Stomach (tissue), 9 donors: ENCODE results near the gene SRL. TPM values are rescaled to one million over a fixed set of nuclear protein-coding genes. Genes with fewer than 3 reads are reported as not detected.

Source experiments
- DNase-seq, 2 donors: peaks; one replicate each; pipeline versions ENCODE4 v3.0.0 to v3.0.0-alpha.2; 2013 to 2019
- H3K27ac ChIP-seq, 5 donors: fragments of 200-600 bp in 4 of 5; sonication (generic) in 4 of 5; one replicate each; pipeline ENCODE4 v1.5.1; 2013 to 2019; ENCODE audit warnings: mild to moderate bottlenecking in 1 of 5, moderate library complexity in 1 of 5
- H3K27me3 ChIP-seq, 3 donors: fragments of 200-600 bp; sonication (generic); one replicate each; pipeline ENCODE4 v1.5.1; 2017 to 2019; ENCODE audit warnings: mixed run types in 1 of 3
- H3K36me3 ChIP-seq, 4 donors: fragments of 200-600 bp; sonication (generic); 1 replicate in 3 of 4; 2 replicates in 1 of 4; pipeline ENCODE4 v1.5.1; 2016 to 2019
- H3K4me1 ChIP-seq, 4 donors: fragments of 200-600 bp; sonication (generic); one replicate each; pipeline ENCODE4 v1.5.1; 2016 to 2019
- H3K4me3 ChIP-seq, 4 donors: fragments of 200-600 bp; sonication (generic) in 3 of 4; one replicate each; pipeline ENCODE4 v1.5.1; 2016 to 2019; ENCODE audit warnings: mild to moderate bottlenecking in 1 of 4
- H3K9me3 ChIP-seq, 4 donors: fragments of 200-600 bp; sonication (generic); one replicate each; pipeline ENCODE4 v1.5.1; 2016 to 2019
- EP300 ChIP-seq: sonication (generic); formaldehyde crosslinking; IDR thresholded peaks from one replicate; pipeline ENCODE4 v1.6.1; 2017; ENCODE audit warnings: antibody characterized with exemption
- POLR2A ChIP-seq, 4 donors: fragments of 450-650 bp; IDR thresholded peaks; one replicate each; pipeline ENCODE4 v1.6.1; 2016; ENCODE audit warnings: antibody characterized with exemption in 4 of 4, control low read depth in 2 of 4, mild to moderate bottlenecking in 1 of 4, moderate library complexity in 1 of 4
- POLR2AphosphoS5 ChIP-seq, 3 donors: sonication (generic); formaldehyde crosslinking; IDR thresholded peaks; one replicate each; pipeline ENCODE4 v1.6.1; 2016; ENCODE audit warnings: antibody characterized with exemption in 3 of 3
- WGBS, 5 donors: extraction: QIAGEN DNeasy Blood & Tissue Kit in 3 of 5; methylation state at CpG; one replicate each; pipeline versions ENCODE4 v1.1.5 to v1.1.7; 2013 to 2018; 5-methylcytosine and 5-hydroxymethylcytosine counted together
- intact Hi-C: fragments of 100-400 bp; cut with DNase I; formaldehyde crosslinking; loops from one replicate; pipeline ENCODE4 v1.15.1; 2023; ENCODE audit warnings: low total_unique reads
- polyA plus RNA-seq, 3 donors: library from polyadenylated mRNA; stranded (reverse); fragments of 200-250 nt; gene quantifications; one replicate each; pipeline ENCODE4 v1.2.3, GENCODE V29; 2013
- total RNA-seq, 5 donors: library from RNA; depleted of rRNA; stranded (reverse); fragments of >200 nt; gene quantifications; one replicate each; pipeline versions ENCODE4 v1.1.0 to v1.2.3, GENCODE V29; 2014 to 2016
- TF ChIP-seq, protein P1 (sequence below), 7 experiments: fragments of 450-650 bp in 4 of 7; fragments of 200-600 bp in 3 of 7; sonication (generic) in 3 of 7; IDR thresholded peaks; one replicate each; pipeline ENCODE4 v1.5.1; 2016 to 2019; ENCODE audit warnings: antibody characterized with exemption in 7 of 7, control low read depth in 2 of 7, mild to moderate bottlenecking in 1 of 7
- donor health status: healthy with polysubstance abuse.
- donor health status: Bipolar disorder and iron deficiency.
- donor health status: healthy.

Gene SRL
- total and polyA plus RNA-seq, 8 donors = 0.31 to 1.5 (median 0.65) TPM; not detected in 4

- intact Hi-C loops = no loop called here
- Histone ChIP-seq H3K27me3 (no peaks in the 10 kb centered on the region), H3K27ac (no peak overlapping the region), H3K4me1 (no peaks in the 10 kb centered on the region), H3K4me3 (no peak overlapping the region), H3K36me3 (no peaks in the 10 kb centered on the region), H3K9me3 (no peaks in the 10 kb centered on the region)
- TF ChIP-seq, protein P1, sequence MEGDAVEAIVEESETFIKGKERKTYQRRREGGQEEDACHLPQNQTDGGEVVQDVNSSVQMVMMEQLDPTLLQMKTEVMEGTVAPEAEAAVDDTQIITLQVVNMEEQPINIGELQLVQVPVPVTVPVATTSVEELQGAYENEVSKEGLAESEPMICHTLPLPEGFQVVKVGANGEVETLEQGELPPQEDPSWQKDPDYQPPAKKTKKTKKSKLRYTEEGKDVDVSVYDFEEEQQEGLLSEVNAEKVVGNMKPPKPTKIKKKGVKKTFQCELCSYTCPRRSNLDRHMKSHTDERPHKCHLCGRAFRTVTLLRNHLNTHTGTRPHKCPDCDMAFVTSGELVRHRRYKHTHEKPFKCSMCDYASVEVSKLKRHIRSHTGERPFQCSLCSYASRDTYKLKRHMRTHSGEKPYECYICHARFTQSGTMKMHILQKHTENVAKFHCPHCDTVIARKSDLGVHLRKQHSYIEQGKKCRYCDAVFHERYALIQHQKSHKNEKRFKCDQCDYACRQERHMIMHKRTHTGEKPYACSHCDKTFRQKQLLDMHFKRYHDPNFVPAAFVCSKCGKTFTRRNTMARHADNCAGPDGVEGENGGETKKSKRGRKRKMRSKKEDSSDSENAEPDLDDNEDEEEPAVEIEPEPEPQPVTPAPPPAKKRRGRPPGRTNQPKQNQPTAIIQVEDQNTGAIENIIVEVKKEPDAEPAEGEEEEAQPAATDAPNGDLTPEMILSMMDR (IDR thresholded peaks at IDR 0.05) = no peak
- no peak for TF ChIP-seq POLR2A (IDR thresholded peaks at IDR 0.05)
- TF ChIP-seq EP300 = no peak
- TF ChIP-seq POLR2AphosphoS5 (IDR thresholded peaks at IDR 0.05) = no peak
- DNase-seq = no peak
- WGBS, 5 donors = 79 to 93% (median 89%) methylated on average over 2 of the region's 2 CpGs
Observed at GRCh38 chr16:4227040-4227332, 14.9 kb downstream of the SRL start.

- no peaks in the 10 kb centered on the region for H3K27me3 ChIP-seq
- no peak overlapping the region for H3K27ac ChIP-seq
- DNase-seq = no peak
- H3K36me3 ChIP-seq = no peaks in the 10 kb centered on the region
- no peaks in the 10 kb centered on the region for H3K4me1 ChIP-seq
- 73 to 84% (median 82%) methylated on average over 5 of the region's 5 CpGs for WGBS, 5 donors
- TF ChIP-seq, protein P1 (IDR thresholded peaks at IDR 0.05) = no peak
- no peak for TF ChIP-seq EP300
- H3K9me3 ChIP-seq = no peaks in the 10 kb centered on the region
- H3K4me3 ChIP-seq = no peak overlapping the region
- intact Hi-C loops = no loop called here
Observed at GRCh38 chr16:4226251-4227039, 15.4 kb downstream of the SRL start.

GRCh38 chr16:4225075-4225474 lies 16.8 kb downstream of the SRL start:
- DNase-seq = no peak
- Histone ChIP-seq H3K4me1 (no peaks in the 10 kb centered on the region), H3K27ac (no peak overlapping the region), H3K9me3 (no peaks in the 10 kb centered on the region), H3K4me3 (no peak overlapping the region), H3K36me3 (no peaks in the 10 kb centered on the region), H3K27me3 (no peaks in the 10 kb centered on the region)
- intact Hi-C loops = no loop called here
- TF ChIP-seq POLR2A (IDR thresholded peaks at IDR 0.05) (no peak), EP300 (no peak), POLR2AphosphoS5 (IDR thresholded peaks at IDR 0.05) (no peak)
- TF ChIP-seq, protein P1 (IDR thresholded peaks at IDR 0.05) = no peak
- WGBS, 5 donors = 86 to 91% (median 88%) methylated on average over 2 of the region's 2 CpGs

- intact Hi-C loops = no loop called here
- Histone ChIP-seq H3K36me3 (no peaks in the 10 kb centered on the region), H3K4me3 (no peak overlapping the region), H3K27ac (no peak overlapping the region), H3K9me3 (no peaks in the 10 kb centered on the region), H3K27me3 (no peaks in the 10 kb centered on the region), H3K4me1 (peaks cover 0 to 16% (median 6%) of the 10 kb centered on the region in 4 donors)
- no peak for TF ChIP-seq POLR2A (IDR thresholded peaks at IDR 0.05)
- peak in 1 of 2 donors; percentile 17 for DNase-seq
- 86 to 89% (median 88%) methylated on average over 5 of the region's 5 CpGs for WGBS, 5 donors
Observed at GRCh38 chr16:4220358-4220757, 21.5 kb downstream of the SRL start.

DNA sequence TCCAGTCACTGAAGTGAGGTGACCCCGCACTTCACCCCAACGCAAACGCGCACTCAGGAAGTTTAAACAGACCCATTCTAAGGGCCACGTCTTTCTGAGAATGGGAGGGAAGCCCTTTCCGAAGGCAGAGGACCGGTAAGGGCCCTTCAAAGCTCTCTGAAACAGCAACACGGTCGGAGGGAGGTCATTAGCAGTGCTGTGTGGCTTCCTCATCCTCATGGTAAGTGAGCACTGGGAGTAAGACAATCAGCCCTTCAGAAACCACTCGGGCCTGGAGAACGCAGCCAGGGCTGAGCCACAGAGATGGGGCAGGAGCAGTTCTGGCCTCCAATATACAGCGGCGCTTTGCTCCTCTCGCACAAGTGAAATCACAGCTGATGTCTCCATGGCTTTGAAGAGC lies 23.7 kb downstream of the SRL start:
- Histone ChIP-seq H3K4me3 (no peak overlapping the region), H3K36me3 (no peaks in the 10 kb centered on the region), H3K27me3 (no peaks in the 10 kb centered on the region), H3K9me3 (no peaks in the 10 kb centered on the region), H3K4me1 (peaks cover 0 to 35% (median 18%) of the 10 kb centered on the region in 4 donors), H3K27ac (peak overlapping the region in 3 of 5 donors; percentile 42 to 62 (median 53))
- intact Hi-C loops = no loop called here
- no peak for TF ChIP-seq EP300
- 63 to 78% (median 75%) methylated on average over 11 to 14 of the region's 14 CpGs for WGBS, 5 donors
- peak in 1 of 2 donors; percentile 17 for DNase-seq
